HEK293 (cell line): ENCODE measurements around the gene ZNF772.

ENCODE experiments used
- CTCF ChIA-PET: fragments of 350-600 bp; formaldehyde crosslinking; extraction: SDS; loops from one replicate; lab custom pipeline; 2021; ENCODE audit warnings: antibody characterized with exemption; lab: Yijun Ruan, JAX
- POLR2A ChIA-PET: fragments of 300-600 bp; formaldehyde crosslinking; extraction: SDS; loops from one replicate; lab custom pipeline; 2020; ENCODE audit warnings: antibody characterized with exemption, inconsistent platforms; lab: Yijun Ruan, JAX
- H3K27ac ChIP-seq: fragments of 200-500 bp; sonication (Bioruptor generic); 2 replicates; pipeline ENCODE4 v1.5.1; 2014; ENCODE audit warnings: low read depth, low read length, control low read depth, inconsistent platforms; ENCODE audit errors: extremely low read depth
- H3K36me3 ChIP-seq, 2 experiments: fragments of 200-500 bp in 1 of 2; sonication (Bioruptor generic) in 1 of 2; 1 replicate in 1 of 2; 2 replicates in 1 of 2; pipeline ENCODE4 v1.5.1; 2014 to 2017; ENCODE audit warnings: inconsistent platforms in 2 of 2, low read length in 2 of 2; ENCODE audit not compliant: control insufficient read depth in 2 of 2, insufficient read depth in 1 of 2
- H3K4me1 ChIP-seq: fragments of 200-500 bp; sonication (Bioruptor generic); 2 replicates; pipeline ENCODE4 v1.5.1; 2014; ENCODE audit warnings: mild to moderate bottlenecking, low read length, inconsistent platforms; ENCODE audit not compliant: control insufficient read depth, insufficient read depth
- H3K4me3 ChIP-seq: 2 replicates; pipeline ENCODE4 v1.5.1; 2011; ENCODE audit warnings: low read depth, mild to moderate bottlenecking, control low read depth, low read length, moderate library complexity
- H3K9me3 ChIP-seq: fragments of 200-500 bp; sonication (Bioruptor generic); 2 replicates; pipeline ENCODE4 v1.5.1; 2014; ENCODE audit warnings: low read depth, low read length, inconsistent platforms; ENCODE audit not compliant: control insufficient read depth, insufficient read depth
- EGR2 ChIP-seq: fragments of 450-650 bp; formaldehyde crosslinking; IDR thresholded peaks from 2 replicates; pipeline ENCODE4 v1.5.1; 2016; ENCODE audit warnings: low read depth, missing biosample characterization, missing genetic modification characterization
- HOXC10 ChIP-seq: sonication (generic); formaldehyde crosslinking; IDR thresholded peaks from 2 replicates; pipeline ENCODE4 v1.8.1; 2023; ENCODE audit warnings: mild to moderate bottlenecking, missing genetic modification reagents
- PRDM4 ChIP-seq: fragments of 450-650 bp; formaldehyde crosslinking; IDR thresholded peaks from 2 replicates; pipeline ENCODE4 v1.5.1; 2017; ENCODE audit warnings: missing biosample characterization, missing genetic modification characterization
- REST ChIP-seq: fragments of 450-650 bp; formaldehyde crosslinking; IDR thresholded peaks from 2 replicates; pipeline ENCODE4 v1.5.1; 2016; ENCODE audit warnings: missing biosample characterization, missing genetic modification characterization
- SETDB1 ChIP-seq: IDR thresholded peaks from one replicate; pipeline ENCODE4 v1.6.1; 2017; ENCODE audit warnings: mild to moderate bottlenecking, low read length, moderate library complexity, mixed read lengths; ENCODE audit not compliant: insufficient read length
- ZNF174 ChIP-seq: fragments of 450-650 bp; formaldehyde crosslinking; IDR thresholded peaks from 2 replicates; pipeline ENCODE4 v1.5.0; 2017; ENCODE audit warnings: missing biosample characterization, mild to moderate bottlenecking, missing genetic modification characterization
- ZNF2 ChIP-seq: fragments of 450-650 bp; formaldehyde crosslinking; IDR thresholded peaks from 2 replicates; pipeline ENCODE4 v1.5.1; 2016; ENCODE audit warnings: missing biosample characterization, missing genetic modification characterization
- ZNF202 ChIP-seq: fragments of 450-650 bp; formaldehyde crosslinking; IDR thresholded peaks from 2 replicates; pipeline ENCODE4 v1.5.1; 2016; ENCODE audit warnings: missing biosample characterization, missing genetic modification characterization, borderline replicate concordance
- ZNF214 ChIP-seq: fragments of 450-650 bp; formaldehyde crosslinking; IDR thresholded peaks from 2 replicates; pipeline ENCODE4 v1.5.1; 2017; ENCODE audit warnings: missing biosample characterization, mild to moderate bottlenecking, missing genetic modification characterization, borderline replicate concordance
- ZNF239 ChIP-seq: fragments of 450-650 bp; formaldehyde crosslinking; IDR thresholded peaks from 2 replicates; pipeline ENCODE4 v1.5.1; 2016; ENCODE audit warnings: missing biosample characterization, missing genetic modification characterization
- ZNF248 ChIP-seq: fragments of 450-650 bp; formaldehyde crosslinking; IDR thresholded peaks from 2 replicates; pipeline ENCODE4 v1.5.1; 2017; ENCODE audit warnings: missing biosample characterization, missing genetic modification characterization
- ZNF266 ChIP-seq: fragments of 450-650 bp; formaldehyde crosslinking; IDR thresholded peaks from 2 replicates; pipeline ENCODE4 v1.5.1; 2016; ENCODE audit warnings: missing biosample characterization, missing genetic modification characterization, low read depth
- ZNF302 ChIP-seq: fragments of 450-650 bp; formaldehyde crosslinking; IDR thresholded peaks from 2 replicates; pipeline ENCODE4 v1.5.1; 2016; ENCODE audit warnings: missing biosample characterization, missing genetic modification characterization, low read depth
- ZNF362 ChIP-seq: fragments of 450-650 bp; formaldehyde crosslinking; IDR thresholded peaks from 2 replicates; pipeline ENCODE4 v1.5.1; 2016; ENCODE audit warnings: missing biosample characterization, missing genetic modification characterization
- ZNF514 ChIP-seq: fragments of 450-650 bp; formaldehyde crosslinking; IDR thresholded peaks from 2 replicates; pipeline ENCODE4 v1.5.1; 2016; ENCODE audit warnings: missing biosample characterization, missing genetic modification characterization
- ZNF560 ChIP-seq: fragments of 450-650 bp; formaldehyde crosslinking; IDR thresholded peaks from 2 replicates; pipeline ENCODE4 v1.5.1; 2017; ENCODE audit warnings: missing biosample characterization, missing genetic modification characterization, borderline replicate concordance
- ZNF654 ChIP-seq: fragments of 450-650 bp; formaldehyde crosslinking; IDR thresholded peaks from 2 replicates; pipeline ENCODE4 v1.5.1; 2016; ENCODE audit warnings: low read depth, missing biosample characterization, missing genetic modification characterization
- ZNF792 ChIP-seq: fragments of 450-650 bp; formaldehyde crosslinking; IDR thresholded peaks from 2 replicates; pipeline ENCODE4 v1.5.1; 2016; ENCODE audit warnings: missing biosample characterization, missing genetic modification characterization
- ZNF830 ChIP-seq: fragments of 450-650 bp; IDR thresholded peaks from 2 replicates; pipeline ENCODE4 v1.5.0; 2018; ENCODE audit warnings: missing biosample characterization, missing genetic modification characterization, low read depth, mild to moderate bottlenecking, moderate library complexity
- TF ChIP-seq, protein P1 (sequence below): fragments of 450-650 bp; formaldehyde crosslinking; IDR thresholded peaks from 2 replicates; pipeline ENCODE4 v1.5.1; 2016; ENCODE audit warnings: missing biosample characterization, missing genetic modification characterization

The ZNF772 gene

DNA sequence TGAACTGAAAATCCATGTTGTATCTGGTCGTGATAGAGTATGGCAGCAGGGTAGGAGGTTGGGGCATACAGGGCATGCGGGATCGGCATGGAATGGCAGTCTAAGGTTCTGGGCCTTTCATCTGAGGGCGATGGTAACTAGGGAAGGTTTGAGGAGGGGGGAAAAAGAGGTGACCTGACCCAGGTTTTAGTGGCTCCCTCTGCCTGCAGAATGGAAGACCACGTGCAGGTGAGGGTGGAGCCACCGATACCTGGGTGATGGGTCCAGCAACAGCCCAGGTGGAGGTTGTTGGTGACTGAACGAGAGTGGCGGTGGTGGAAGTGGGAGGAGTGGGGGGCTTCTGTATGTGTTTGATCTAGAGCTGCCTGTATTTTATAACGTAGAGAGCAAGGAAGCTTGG is 38.4 kb downstream of the ZNF772 start:
- H3K36me3 ChIP-seq: peaks cover 22 to 51% of the 10 kb centered on the region in 2 experiments
- TF ChIP-seq ZNF214 (tag by site-specific recombination): no peak
- no peak for TF ChIP-seq HOXC10 (CRISPR knock-in tag)
- TF ChIP-seq ZNF266 (tag by site-specific recombination): no peak
- TF ChIP-seq EGR2: no peak
- no peak for TF ChIP-seq ZNF248 (tag by site-specific recombination)
- no peak for TF ChIP-seq ZNF302
- TF ChIP-seq ZNF560 (tag by site-specific recombination): no peak
- no peak for TF ChIP-seq ZNF792 (tag by site-specific recombination)
- no peak for TF ChIP-seq ZNF514 (tag by site-specific recombination)
- TF ChIP-seq, protein P1, sequence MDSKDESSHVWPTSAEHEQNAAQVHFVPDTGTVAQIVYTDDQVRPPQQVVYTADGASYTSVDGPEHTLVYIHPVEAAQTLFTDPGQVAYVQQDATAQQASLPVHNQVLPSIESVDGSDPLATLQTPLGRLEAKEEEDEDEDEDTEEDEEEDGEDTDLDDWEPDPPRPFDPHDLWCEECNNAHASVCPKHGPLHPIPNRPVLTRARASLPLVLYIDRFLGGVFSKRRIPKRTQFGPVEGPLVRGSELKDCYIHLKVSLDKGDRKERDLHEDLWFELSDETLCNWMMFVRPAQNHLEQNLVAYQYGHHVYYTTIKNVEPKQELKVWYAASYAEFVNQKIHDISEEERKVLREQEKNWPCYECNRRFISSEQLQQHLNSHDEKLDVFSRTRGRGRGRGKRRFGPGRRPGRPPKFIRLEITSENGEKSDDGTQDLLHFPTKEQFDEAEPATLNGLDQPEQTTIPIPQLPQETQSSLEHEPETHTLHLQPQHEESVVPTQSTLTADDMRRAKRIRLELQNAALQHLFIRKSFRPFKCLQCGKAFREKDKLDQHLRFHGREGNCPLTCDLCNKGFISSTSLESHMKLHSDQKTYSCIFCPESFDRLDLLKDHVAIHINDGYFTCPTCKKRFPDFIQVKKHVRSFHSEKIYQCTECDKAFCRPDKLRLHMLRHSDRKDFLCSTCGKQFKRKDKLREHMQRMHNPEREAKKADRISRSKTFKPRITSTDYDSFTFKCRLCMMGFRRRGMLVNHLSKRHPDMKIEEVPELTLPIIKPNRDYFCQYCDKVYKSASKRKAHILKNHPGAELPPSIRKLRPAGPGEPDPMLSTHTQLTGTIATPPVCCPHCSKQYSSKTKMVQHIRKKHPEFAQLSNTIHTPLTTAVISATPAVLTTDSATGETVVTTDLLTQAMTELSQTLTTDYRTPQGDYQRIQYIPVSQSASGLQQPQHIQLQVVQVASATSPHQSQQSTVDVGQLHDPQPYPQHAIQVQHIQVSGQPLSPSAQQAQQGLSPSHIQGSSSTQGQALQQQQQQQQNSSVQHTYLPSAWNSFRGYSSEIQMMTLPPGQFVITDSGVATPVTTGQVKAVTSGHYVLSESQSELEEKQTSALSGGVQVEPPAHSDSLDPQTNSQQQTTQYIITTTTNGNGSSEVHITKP (tag by site-specific recombination): no peak
- TF ChIP-seq PRDM4 (tag by site-specific recombination): no peak
- TF ChIP-seq SETDB1: no peak
- TF ChIP-seq REST (tag by site-specific recombination): no peak
- no peak for TF ChIP-seq ZNF239 (tag by site-specific recombination)
- no peak for TF ChIP-seq ZNF174
- no peak for TF ChIP-seq ZNF2
- no peak for TF ChIP-seq ZNF830
- no peak for TF ChIP-seq ZNF362 (tag by site-specific recombination)
- TF ChIP-seq ZNF654 (tag by site-specific recombination): no peak
- no peak for TF ChIP-seq ZNF202 (tag by site-specific recombination)
- H3K4me3 ChIP-seq: no peak overlapping the region
- POLR2A ChIA-PET: interaction anchor here (0.6 kb wide), 1 partner anchor 85 kb away, joined by 3 read pairs; no protein-coding TSS in a partner anchor
- H3K27ac ChIP-seq: no peak overlapping the region
- peaks cover 7% of the 10 kb centered on the region for H3K4me1 ChIP-seq
- CTCF ChIA-PET: interaction anchor here (0.7 kb wide), 2 partner anchors 32 to 35 kb away, joined by 4 read pairs; no protein-coding TSS in a partner anchor
- H3K9me3 ChIP-seq: peaks cover 2% of the 10 kb centered on the region
